Spleen (tissue), 7 donors: ENCODE results near the gene BPI.

Source experiments
- POLR2AphosphoS5 ChIP-seq, 3 donors: sonication (generic); formaldehyde crosslinking; IDR thresholded peaks; one replicate each; pipeline ENCODE4 v1.5.1; 2017; ENCODE audit warnings: antibody characterized with exemption in 3 of 3
- TF ChIP-seq, protein P1 (sequence below), 11 experiments: fragments of 200-600 bp in 7 of 11; fragments of 450-650 bp in 4 of 11; sonication (generic) in 4 of 11; IDR thresholded peaks in 8 of 11; conservative IDR thresholded peaks in 3 of 11; 1 replicate in 7 of 11; 2 replicates in 4 of 11; pipeline versions ENCODE4 v1.4.0 to v1.8.0; 2016 to 2021; ENCODE audit warnings: antibody characterized with exemption in 11 of 11, inconsistent platforms in 4 of 11, mild to moderate bottlenecking in 1 of 11
- donor health status: DM: no; HTN: no; CAD: no; lungs with moderate emphysema.
- donor health status: DM: no; HTN: no; CAD: no.
- donor health status: DM: no; HTN: no; CAD: no.

GRCh38 chr20:38330638-38331037 lies 26.7 kb downstream of the BPI start:
- TF ChIP-seq POLR2AphosphoS5 (IDR thresholded peaks at IDR 0.05), result no peak
- TF ChIP-seq, protein P1, sequence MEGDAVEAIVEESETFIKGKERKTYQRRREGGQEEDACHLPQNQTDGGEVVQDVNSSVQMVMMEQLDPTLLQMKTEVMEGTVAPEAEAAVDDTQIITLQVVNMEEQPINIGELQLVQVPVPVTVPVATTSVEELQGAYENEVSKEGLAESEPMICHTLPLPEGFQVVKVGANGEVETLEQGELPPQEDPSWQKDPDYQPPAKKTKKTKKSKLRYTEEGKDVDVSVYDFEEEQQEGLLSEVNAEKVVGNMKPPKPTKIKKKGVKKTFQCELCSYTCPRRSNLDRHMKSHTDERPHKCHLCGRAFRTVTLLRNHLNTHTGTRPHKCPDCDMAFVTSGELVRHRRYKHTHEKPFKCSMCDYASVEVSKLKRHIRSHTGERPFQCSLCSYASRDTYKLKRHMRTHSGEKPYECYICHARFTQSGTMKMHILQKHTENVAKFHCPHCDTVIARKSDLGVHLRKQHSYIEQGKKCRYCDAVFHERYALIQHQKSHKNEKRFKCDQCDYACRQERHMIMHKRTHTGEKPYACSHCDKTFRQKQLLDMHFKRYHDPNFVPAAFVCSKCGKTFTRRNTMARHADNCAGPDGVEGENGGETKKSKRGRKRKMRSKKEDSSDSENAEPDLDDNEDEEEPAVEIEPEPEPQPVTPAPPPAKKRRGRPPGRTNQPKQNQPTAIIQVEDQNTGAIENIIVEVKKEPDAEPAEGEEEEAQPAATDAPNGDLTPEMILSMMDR (IDR thresholded peaks at IDR 0.05 in 8 of 11, conservative IDR thresholded peaks at IDR 0.05 in 3 of 11), result no peak
